Stimulated activated CD8-positive, alpha-beta memory T cell treated with anti-CD3 and anti-CD28 coated beads, Interleukin-7, amount 100 ng/mL, for 4 hours (primary cell): ENCODE measurements around the gene ECI1.
"Not testable (repeated sequence)": the region's sequence is repeated elsewhere in the genome, so short reads cannot be mapped to it uniquely, and the experiment has no call there.

ENCODE experiments used
- DNase-seq, 2 donors: peaks; one replicate each; pipeline ENCODE4 v3.0.0-alpha.2; 2020; ENCODE audit warnings: low read depth in 2 of 2

ECI1 gene

GRCh38 chr16:2253293-2253692 is 1.9 kb upstream of the ECI1 start:
- DNase-seq: no peak

DNA sequence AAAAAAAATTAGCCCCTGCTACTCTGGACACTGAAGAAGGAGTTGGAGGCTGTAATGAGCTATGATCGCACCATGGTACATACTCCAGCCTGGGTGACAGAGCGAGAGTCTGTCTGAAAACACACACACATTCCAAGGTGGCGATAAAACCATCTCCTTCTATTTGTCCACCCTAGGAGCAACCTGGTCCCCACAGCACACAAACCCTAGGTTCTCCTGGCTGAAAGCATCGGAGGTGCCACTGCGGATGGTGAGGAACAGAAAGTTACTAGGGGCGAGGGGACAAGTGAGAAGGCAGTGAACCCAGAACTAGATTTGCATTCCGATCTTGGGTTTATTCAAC is 1.4 kb upstream of the ECI1 start:
- DNase-seq: no peak

DNA sequence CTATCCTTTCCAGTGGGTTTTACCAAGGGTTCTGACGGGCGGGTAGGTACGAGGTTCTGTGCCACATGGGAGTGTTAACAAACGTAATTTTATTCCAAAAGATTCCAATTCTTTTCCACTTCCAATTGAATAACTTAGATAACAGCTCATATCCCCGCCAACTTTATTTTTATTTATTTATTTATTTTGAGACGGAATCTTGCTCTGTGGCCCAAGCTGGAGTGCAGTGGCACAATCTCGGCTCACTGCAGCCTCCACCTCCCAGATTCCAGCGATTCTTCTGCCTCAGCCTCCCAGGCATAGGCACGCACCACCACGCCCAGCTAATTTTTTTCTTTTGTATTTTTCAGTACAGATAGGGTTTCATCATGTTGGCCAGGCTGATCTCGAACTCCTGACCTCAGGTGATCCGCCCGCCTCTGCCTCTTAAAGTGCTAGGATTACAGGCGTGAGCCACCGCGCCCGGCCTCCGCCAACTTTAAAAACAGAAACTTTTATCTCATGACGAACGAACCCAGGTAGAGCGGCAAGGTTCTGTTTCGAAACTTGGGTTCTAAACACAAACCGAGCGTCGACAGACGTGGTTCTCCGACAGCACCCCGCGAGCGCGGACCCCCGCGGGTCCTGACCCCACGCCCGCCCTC is 613 bp downstream of the ECI1 start:
- DNase-seq: no peak

GRCh38 chr16:2246301-2246885 is 5.0 kb downstream of the ECI1 start:
- no peak for DNase-seq

DNA sequence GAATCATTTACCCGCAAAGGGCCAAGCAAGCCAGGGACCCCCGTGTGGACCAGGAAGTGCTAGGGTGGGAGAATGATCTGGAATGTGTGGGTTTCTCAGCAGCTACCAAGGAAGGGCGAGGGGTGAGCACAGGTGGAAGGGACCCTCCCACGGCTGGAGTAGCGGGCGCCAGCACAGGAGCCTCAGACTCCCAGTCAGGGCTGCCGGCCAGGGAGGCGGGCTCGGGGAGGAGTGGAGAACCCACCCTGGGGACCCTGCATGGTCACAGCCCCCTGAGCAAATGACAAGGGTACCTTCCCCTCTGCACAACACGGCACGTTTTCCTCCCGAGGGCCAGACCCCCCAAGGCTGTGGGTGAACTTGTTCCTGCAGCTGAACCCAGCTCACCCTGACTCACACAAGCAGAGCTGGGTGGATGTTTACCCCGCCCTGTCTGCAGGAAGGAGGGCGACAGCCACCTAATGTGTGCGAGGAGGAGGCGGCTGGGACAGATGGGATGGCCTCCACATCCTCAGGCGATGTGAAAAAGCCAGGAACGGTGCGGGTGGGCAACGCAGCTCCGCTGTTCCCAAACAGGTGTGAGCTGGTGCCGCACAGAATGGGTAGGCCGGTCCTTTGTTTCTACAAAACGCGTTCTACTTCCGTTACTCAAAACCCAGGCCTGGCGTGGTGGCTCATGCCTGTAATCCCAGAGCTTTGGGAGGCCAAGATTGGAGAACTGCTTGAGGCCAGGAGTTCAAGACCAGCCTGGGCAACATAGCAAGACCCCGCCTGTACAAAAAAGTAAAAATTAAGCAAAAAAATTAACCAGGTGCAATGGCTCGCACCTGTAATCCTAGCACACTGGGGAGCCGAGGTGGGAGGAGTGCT is 6.2 kb downstream of the ECI1 start:
- no peak for DNase-seq

- DNase-seq: no peak
Measured at GRCh38 chr16:2244301-2244700, 7.1 kb downstream of the ECI1 start.

GRCh38 chr16:2243781-2244180 is 7.6 kb downstream of the ECI1 start:
- no peak for DNase-seq

GRCh38 chr16:2243031-2243528 is 8.3 kb downstream of the ECI1 start:
- no peak for DNase-seq

DNA sequence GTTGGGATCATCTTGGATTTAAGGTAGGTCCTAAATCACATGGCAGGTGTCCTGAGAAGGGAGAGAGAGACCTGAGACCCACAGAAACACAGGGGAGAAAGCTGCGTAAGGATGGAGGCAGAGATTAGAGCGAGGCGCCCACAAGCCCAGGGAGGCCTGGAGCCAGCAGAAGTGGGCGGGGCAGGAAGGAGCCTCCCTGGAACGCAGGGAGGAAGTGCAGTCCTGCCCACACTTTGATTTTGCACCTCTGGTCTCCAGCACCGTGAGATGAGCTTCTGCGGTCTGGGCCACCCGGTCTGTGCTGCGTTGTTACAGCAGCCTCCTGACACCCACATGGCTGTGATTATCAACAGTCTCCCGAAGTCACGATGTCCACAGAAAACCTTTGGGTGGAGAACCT is 8.8 kb downstream of the ECI1 start:
- no peak for DNase-seq

GRCh38 chr16:2240331-2240730 is 11.1 kb downstream of the ECI1 start:
- DNase-seq: not testable (repeated sequence)

DNA sequence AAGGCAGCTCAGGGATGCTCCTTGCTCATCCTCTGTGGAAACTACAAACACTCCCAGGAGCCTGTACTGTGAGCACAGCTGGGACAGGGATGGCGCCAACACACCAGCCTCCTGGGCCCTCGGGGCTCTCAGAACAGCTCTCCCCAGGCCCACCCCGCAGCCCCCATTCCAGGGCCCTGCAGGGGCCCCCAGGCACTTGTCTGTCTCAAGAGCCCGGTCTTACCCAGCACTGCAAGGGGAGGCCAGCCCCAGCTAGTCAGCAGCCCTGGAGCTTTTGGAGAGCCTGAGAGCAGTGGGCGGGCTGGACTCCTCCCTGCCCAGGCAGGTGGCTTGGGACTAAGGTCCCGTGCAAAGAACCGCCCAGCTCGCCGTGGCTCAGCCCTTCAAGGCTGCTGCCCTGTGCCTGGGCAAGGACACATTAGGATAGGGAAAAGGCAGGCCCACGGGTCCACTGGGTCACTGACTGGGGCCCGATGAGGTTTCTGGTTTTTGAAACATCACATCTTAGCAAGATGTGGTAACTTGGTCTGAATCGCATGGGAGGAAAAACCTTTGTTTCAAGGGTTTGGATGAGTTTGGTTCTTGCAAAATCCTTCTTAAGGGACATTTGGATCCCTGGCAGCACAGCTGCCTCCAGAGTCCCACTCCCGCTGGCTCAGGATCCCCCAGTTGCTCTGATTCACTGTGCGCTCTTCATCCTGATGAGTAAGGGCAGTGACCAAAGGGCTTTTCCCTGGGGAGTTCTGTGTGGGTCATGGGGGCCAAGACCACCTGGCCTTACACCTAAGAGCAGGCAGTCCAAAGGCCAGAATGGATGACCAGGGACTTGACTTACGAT is 12.3 kb downstream of the ECI1 start:
- DNase-seq: no peak

- no peak for DNase-seq
Measured at GRCh38 chr16:2238150-2238837, 13.1 kb downstream of the ECI1 start.

GRCh38 chr16:2237493-2238149 is 13.8 kb downstream of the ECI1 start:
- DNase-seq: no peak

GRCh38 chr16:2237102-2237482 is 14.3 kb downstream of the ECI1 start:
- DNase-seq: no peak

DNA sequence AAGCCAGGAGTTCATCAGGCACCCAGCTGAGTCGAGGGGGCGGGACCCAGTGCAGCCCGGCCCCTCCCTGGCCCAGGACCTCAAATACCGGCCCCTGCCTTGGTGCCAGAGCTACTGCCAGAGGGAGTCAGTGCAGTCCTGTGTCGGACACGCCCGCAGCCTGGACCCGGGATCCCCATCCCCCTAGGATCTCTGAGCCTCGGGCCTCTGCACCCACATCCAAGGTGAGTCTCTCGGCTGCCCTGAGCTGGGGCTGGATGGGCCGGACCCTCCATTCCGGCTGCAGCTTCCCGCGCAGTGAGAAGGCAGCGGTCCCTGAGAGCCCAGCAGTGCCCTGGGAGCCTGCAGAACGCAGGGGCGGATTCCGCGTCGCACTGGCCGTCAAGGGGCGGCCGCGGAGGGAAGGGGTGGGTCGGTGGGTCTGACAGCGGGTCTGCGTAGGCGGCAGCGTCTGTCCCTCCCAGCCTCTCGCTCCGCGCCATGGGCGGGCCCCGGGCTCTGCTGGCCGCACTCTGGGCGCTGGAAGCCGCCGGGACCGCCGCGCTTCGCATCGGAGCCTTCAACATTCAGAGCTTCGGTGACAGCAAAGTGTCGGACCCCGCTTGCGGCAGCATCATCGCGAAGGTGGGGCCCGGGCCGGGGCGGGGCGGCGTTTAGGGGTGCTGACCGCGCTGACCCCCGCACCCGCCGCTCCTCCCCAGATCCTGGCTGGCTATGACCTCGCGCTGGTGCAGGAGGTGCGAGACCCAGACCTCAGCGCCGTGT is 14.9 kb downstream of the ECI1 start, which contains the start of gene DNASE1L2:
Gene DNASE1L2, plus strand, starts transcription at position 108 of the 765 bp plus-strand sequence. Its CDS starts 373 bp downstream, at position 481.
- DNase-seq: no peak

DNA sequence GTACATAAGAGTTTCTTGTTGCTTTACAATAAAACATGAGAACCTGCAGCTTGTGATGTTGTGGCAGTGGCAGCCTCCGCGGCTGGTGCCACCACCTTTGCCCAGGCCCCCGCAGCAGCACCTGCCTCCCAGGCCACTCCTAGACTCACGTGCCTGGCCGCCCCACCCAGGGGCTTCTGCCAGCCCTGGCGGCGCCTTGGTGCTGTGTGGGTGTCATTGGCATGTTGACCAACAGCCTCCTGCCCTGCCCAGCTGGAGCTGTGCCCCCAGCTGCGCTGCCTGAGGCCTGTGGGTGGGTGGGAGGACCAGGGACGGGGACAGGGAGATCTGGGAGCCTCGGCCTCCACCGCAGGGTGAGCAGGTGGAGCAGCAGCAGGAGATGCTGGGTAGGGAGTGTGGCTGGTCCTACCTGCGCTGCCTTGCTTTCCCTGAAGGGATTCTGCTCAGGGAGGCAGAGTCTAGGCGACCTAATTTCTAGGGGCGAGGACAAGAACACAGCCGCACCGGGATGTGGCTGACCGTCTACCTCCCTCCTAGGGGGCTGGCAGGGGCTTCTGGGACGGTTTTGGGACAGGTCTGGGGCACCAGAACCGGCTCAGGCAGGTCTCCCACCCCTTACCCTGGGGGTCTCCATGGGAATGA is 15.6 kb downstream of the ECI1 start:
- DNase-seq: no peak

- no peak for DNase-seq
Measured at GRCh38 chr16:2235234-2235651, 16.1 kb downstream of the ECI1 start.

DNA sequence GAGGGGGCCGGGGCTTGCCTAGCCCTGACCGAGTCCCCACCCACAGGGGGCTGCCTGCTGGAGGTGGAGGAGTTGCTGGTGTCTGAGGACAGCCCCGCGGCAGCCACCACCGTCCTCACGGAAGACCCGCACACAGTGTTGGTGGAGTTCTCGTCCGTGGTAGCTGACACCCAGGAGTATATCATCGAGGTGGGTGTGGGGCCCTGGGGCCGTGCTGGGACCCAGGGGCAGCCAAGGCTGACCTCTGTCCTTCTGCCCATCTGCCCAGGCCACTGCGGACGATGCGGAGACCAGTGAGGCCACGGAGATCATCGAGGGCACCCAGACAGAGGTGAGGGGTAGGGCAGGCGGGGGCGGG is 16.6 kb downstream of the ECI1 start:
- no peak for DNase-seq
